Peyer's patch (tissue), 4 donors: ENCODE measurements around the gene ZBP1.

Experiments
- CTCF ChIP-seq, 6 experiments: fragments of 450-650 bp in 4 of 6; fragments of 200-600 bp in 2 of 6; sonication (generic) in 1 of 6; IDR thresholded peaks; one replicate each; pipeline ENCODE4 v1.5.1; 2017 to 2019; ENCODE audit warnings: antibody characterized with exemption in 6 of 6, mild to moderate bottlenecking in 3 of 6, moderate library complexity in 1 of 6
- POLR2A ChIP-seq, 2 donors: fragments of 450-650 bp; IDR thresholded peaks; one replicate each; pipeline ENCODE4 v1.5.1; 2017; ENCODE audit warnings: antibody characterized with exemption in 2 of 2, mild to moderate bottlenecking in 2 of 2, moderate library complexity in 2 of 2

- TF ChIP-seq POLR2A (IDR thresholded peaks at IDR 0.05) (no peak), CTCF (IDR thresholded peaks at IDR 0.05) (no peak)
Observed at GRCh38 chr20:57654998-57655808, 35.0 kb upstream of the ZBP1 start.
